Daoy (cell line): ENCODE measurements around the gene VPS4B. TPM values are rescaled to one million over a fixed set of nuclear protein-coding genes. Genes with fewer than 3 reads are reported as not detected.
"Not testable (repeated sequence)": the region's sequence is repeated elsewhere in the genome, so short reads cannot be mapped to it uniquely, and the experiment has no call there.

Source experiments
- DNase-seq: peaks from one replicate; pipeline ENCODE4 v3.0.0-alpha.2; 2015; ENCODE audit warnings: low read depth
- total RNA-seq: library from RNA; depleted of rRNA; stranded (reverse); fragments of >200 nt; shearing (Covaris generic); gene quantifications from 2 replicates; pipeline ENCODE4 v1.2.3, GENCODE V29; 2014; rRNA removed

The VPS4B gene
- total RNA-seq, 1 experiment from 2014 or later = 36.9 TPM

- DNase-seq = peak; percentile 98
Observed at GRCh38 chr18:63367053-63367953, 55.0 kb downstream of the VPS4B start, which contains the start of gene KDSR. Gene KDSR (minus strand): TSS chr18:63367206. CDS start chr18:63367118, 88 bp downstream.

GRCh38 chr18:63366213-63367052 lies 55.8 kb downstream of the VPS4B start:
- peak; percentile 84 for DNase-seq

- no peak for DNase-seq
Observed at GRCh38 chr18:63365876-63366212, 56.4 kb downstream of the VPS4B start.

- DNase-seq = no peak
Observed at GRCh38 chr18:63363951-63364350, 58.3 kb downstream of the VPS4B start.

GRCh38 chr18:63363420-63363819 lies 58.9 kb downstream of the VPS4B start:
- not testable (repeated sequence) for DNase-seq

GRCh38 chr18:63356272-63356896 lies 65.9 kb downstream of the VPS4B start:
- DNase-seq = no peak

- no peak for DNase-seq
Observed at GRCh38 chr18:63350230-63350629, 72.0 kb downstream of the VPS4B start.

- no peak for DNase-seq
Observed at GRCh38 chr18:63348508-63349136, 73.7 kb downstream of the VPS4B start.

- DNase-seq = no peak
Observed at GRCh38 chr18:63346480-63347183, 75.6 kb downstream of the VPS4B start.

GRCh38 chr18:63346031-63346430 lies 76.2 kb downstream of the VPS4B start:
- DNase-seq = no peak

GRCh38 chr18:63344918-63345317 lies 77.4 kb downstream of the VPS4B start:
- DNase-seq = no peak

GRCh38 chr18:63344263-63344662 lies 78.0 kb downstream of the VPS4B start:
- no peak for DNase-seq

GRCh38 chr18:63342206-63342605 lies 80.1 kb downstream of the VPS4B start:
- DNase-seq = peak; percentile 32

- peak; percentile 10 for DNase-seq
Observed at GRCh38 chr18:63339920-63340484, 82.3 kb downstream of the VPS4B start.

Other genes starting within 250 kb of the VPS4B start
- 2.2 and 2.7 TPM in 2 replicates for gene BCL2, start 102.7 kb downstream of the VPS4B start, total RNA-seq
- 22.7 and 26.2 TPM in 2 replicates for gene KDSR, start 55.3 kb downstream of the VPS4B start, total RNA-seq
- not detected in 2 replicates for gene SERPINB5, start 54.5 kb upstream of the VPS4B start, total RNA-seq
- not detected in 2 replicates for gene SERPINB12, start 119.9 kb upstream of the VPS4B start, total RNA-seq
- not detected in 2 replicates for gene SERPINB13, start 164.9 kb upstream of the VPS4B start, total RNA-seq
- not detected in 2 replicates for gene SERPINB4, start 221.8 kb upstream of the VPS4B start, total RNA-seq
- gene SERPINB3, start 239.4 kb upstream of the VPS4B start, total RNA-seq = not detected in 2 replicates